Liver (tissue), 9 donors: ENCODE measurements around the gene SEC31B. TPM values are rescaled to one million over a fixed set of nuclear protein-coding genes. Genes with fewer than 3 reads are reported as not detected.

Experiments
- DNase-seq: peaks from one replicate; pipeline ENCODE4 v3.0.0-alpha.2; 2017; ENCODE audit warnings: low spot score
- H3K27ac ChIP-seq, 2 donors: one replicate each; pipeline ENCODE4 v1.7.0; 2013; ENCODE audit warnings: inconsistent platforms in 2 of 2, low read length in 2 of 2, control low read depth in 1 of 2, low read depth in 1 of 2, mild to moderate bottlenecking in 1 of 2
- H3K27me3 ChIP-seq, 4 donors: one replicate each; pipeline versions ENCODE4 v1.6.1 to v1.7.0; 2013; ENCODE audit warnings: low read length in 3 of 4, inconsistent platforms in 1 of 4, mild to moderate bottlenecking in 1 of 4, moderate library complexity in 1 of 4; ENCODE audit not compliant: control insufficient read depth in 4 of 4, insufficient read depth in 4 of 4
- H3K36me3 ChIP-seq, 4 donors: one replicate each; pipeline versions ENCODE4 v1.6.1 to v1.7.0; 2013; ENCODE audit warnings: low read length in 3 of 4, mild to moderate bottlenecking in 3 of 4, low read depth in 1 of 4, moderate library complexity in 1 of 4; ENCODE audit not compliant: control insufficient read depth in 4 of 4, insufficient read depth in 3 of 4
- H3K4me1 ChIP-seq, 4 donors: one replicate each; pipeline versions ENCODE4 v1.6.1 to v1.7.0; 2013; ENCODE audit warnings: low read length in 3 of 4, mild to moderate bottlenecking in 3 of 4, moderate library complexity in 1 of 4; ENCODE audit not compliant: control insufficient read depth in 4 of 4, insufficient read depth in 4 of 4
- H3K4me3 ChIP-seq, 3 donors: one replicate each; pipeline versions ENCODE4 v1.6.1 to v1.7.0; 2013; ENCODE audit warnings: low read length in 3 of 3, control low read depth in 1 of 3, low read depth in 1 of 3, mild to moderate bottlenecking in 1 of 3
- H3K9ac ChIP-seq, 2 donors: one replicate each; pipeline ENCODE4 v1.7.0; 2013; ENCODE audit warnings: low read length in 2 of 2, mild to moderate bottlenecking in 2 of 2, moderate library complexity in 2 of 2, control low read depth in 1 of 2, low read depth in 1 of 2
- H3K9me3 ChIP-seq, 4 donors: one replicate each; pipeline versions ENCODE4 v1.6.1 to v1.7.0; 2013; ENCODE audit warnings: low read length in 3 of 4; ENCODE audit not compliant: control insufficient read depth in 4 of 4
- ATF3 ChIP-seq: IDR thresholded peaks from 2 replicates; pipeline ENCODE4 v1.6.1; 2016; ENCODE audit warnings: antibody characterized with exemption
- CTCF ChIP-seq: fragments of 150-350 bp; IDR thresholded peaks from 2 replicates; pipeline ENCODE4 v1.5.1; 2017; ENCODE audit warnings: improper control_type of control experiment, low read depth, low read length; ENCODE audit not compliant: missing input control
- EGR1 ChIP-seq, 2 donors: IDR thresholded peaks; 2 replicates each; pipeline ENCODE4 v1.6.1; 2016 to 2018; ENCODE audit warnings: antibody characterized with exemption in 2 of 2, low read depth in 2 of 2
- FOXA1 ChIP-seq: IDR thresholded peaks from 2 replicates; pipeline ENCODE4 v1.6.1; 2016; ENCODE audit warnings: antibody characterized with exemption
- FOXA2 ChIP-seq: IDR thresholded peaks from 2 replicates; pipeline ENCODE4 v1.6.1; 2016; ENCODE audit warnings: antibody characterized with exemption
- GABPA ChIP-seq, 2 donors: IDR thresholded peaks in 1 of 2; conservative IDR thresholded peaks in 1 of 2; 2 replicates each; pipeline ENCODE4 v1.6.1; 2016; ENCODE audit warnings: antibody characterized with exemption in 2 of 2, mild to moderate bottlenecking in 1 of 2, moderate library complexity in 1 of 2
- HNF4A ChIP-seq, 2 donors: conservative IDR thresholded peaks; 2 replicates each; pipeline ENCODE4 v1.6.1; 2016; ENCODE audit warnings: antibody characterized with exemption in 2 of 2, mild to moderate bottlenecking in 2 of 2
- HNF4G ChIP-seq: IDR thresholded peaks from 2 replicates; pipeline ENCODE4 v1.6.1; 2016; ENCODE audit warnings: antibody characterized with exemption
- JUND ChIP-seq, 2 donors: IDR thresholded peaks; 2 replicates each; pipeline ENCODE4 v1.6.1; 2016; ENCODE audit warnings: antibody characterized with exemption in 2 of 2
- MAX ChIP-seq: IDR thresholded peaks from 2 replicates; pipeline ENCODE4 v1.6.1; 2016; ENCODE audit warnings: antibody characterized with exemption
- NR2F2 ChIP-seq: IDR thresholded peaks from 2 replicates; pipeline ENCODE4 v1.6.1; 2016; ENCODE audit warnings: antibody characterized with exemption
- RAD21 ChIP-seq, 2 donors: IDR thresholded peaks; 2 replicates each; pipeline ENCODE4 v1.6.1; 2016; ENCODE audit warnings: antibody characterized with exemption in 2 of 2, mild to moderate bottlenecking in 2 of 2
- REST ChIP-seq: IDR thresholded peaks from 2 replicates; pipeline ENCODE4 v1.6.1; 2016; ENCODE audit warnings: antibody characterized with exemption, mild to moderate bottlenecking
- RXRA ChIP-seq, 2 donors: IDR thresholded peaks; 2 replicates each; pipeline ENCODE4 v1.6.1; 2017 to 2018; ENCODE audit warnings: antibody characterized with exemption in 2 of 2, mild to moderate bottlenecking in 1 of 2
- SP1 ChIP-seq: IDR thresholded peaks from 2 replicates; pipeline ENCODE4 v1.6.1; 2018; ENCODE audit warnings: antibody characterized with exemption, mild to moderate bottlenecking
- TAF1 ChIP-seq: conservative IDR thresholded peaks from 2 replicates; pipeline ENCODE4 v1.6.1; 2016; ENCODE audit warnings: antibody characterized with exemption, mild to moderate bottlenecking
- YY1 ChIP-seq: IDR thresholded peaks from 2 replicates; pipeline ENCODE4 v1.6.1; 2016; ENCODE audit warnings: antibody characterized with exemption, mild to moderate bottlenecking
- ZBTB33 ChIP-seq: IDR thresholded peaks from 2 replicates; pipeline ENCODE4 v1.6.1; 2016; ENCODE audit warnings: antibody characterized with exemption
- WGBS: extraction: QIAGEN DNeasy Blood & Tissue Kit; methylation state at CpG from one replicate; pipeline ENCODE4 v1.1.7; 2013; 5-methylcytosine and 5-hydroxymethylcytosine counted together
- polyA plus RNA-seq, 2 donors: library from polyadenylated mRNA; stranded (reverse) in 1 of 2; unstranded in 1 of 2; fragments of 200-250 nt in 1 of 2; fragments of >200 nt in 1 of 2; fragmentation: Nextera tagmentation in 1 of 2; extraction: Ambion mirVana in 1 of 2; gene quantifications; one replicate each; pipeline versions ENCODE4 v1.2.1 to v1.2.3, GENCODE V29; 2013 to 2015
- total RNA-seq, 2 donors: library from RNA; depleted of rRNA; stranded (reverse); fragments of >200 nt; gene quantifications; one replicate each; pipeline ENCODE4 v1.2.3, GENCODE V29; 2014
- donor health status: healthy.
- donor health status: healthy.
- donor health status: healthy.
- donor health status: healthy.
- donor health status: healthy.

SEC31B gene
- total and polyA plus RNA-seq, 4 donors: 1.3 to 6.6 (median 3.8) TPM

GRCh38 chr10:100524638-100525037 is 5.0 kb upstream of the SEC31B start:
- Histone ChIP-seq H3K9me3 (no peaks in the 10 kb centered on the region), H3K9ac (no peak overlapping the region), H3K27me3 (no peaks in the 10 kb centered on the region), H3K36me3 (peaks cover 0 to 31% (median 28%) of the 10 kb centered on the region in 4 donors), H3K4me3 (no peak overlapping the region), H3K27ac (no peak overlapping the region), H3K4me1 (peaks cover 1 to 15% (median 10%) of the 10 kb centered on the region in 4 donors)
- TF ChIP-seq RAD21 (IDR thresholded peaks at IDR 0.05) (no peak), FOXA1 (no peak), EGR1 (IDR thresholded peaks at IDR 0.05; ENCODE audit: low read depth in 2 of 2) (no peak), HNF4A (conservative IDR thresholded peaks at IDR 0.05) (no peak), FOXA2 (no peak), TAF1 (no peak), CTCF (no peak), REST (no peak), MAX (no peak), JUND (IDR thresholded peaks at IDR 0.05) (no peak), ATF3 (no peak), GABPA (IDR thresholded peaks at IDR 0.05 in 1 of 2, conservative IDR thresholded peaks at IDR 0.05 in 1 of 2) (no peak), NR2F2 (no peak), ZBTB33 (no peak), SP1 (no peak), HNF4G (no peak), YY1 (no peak), RXRA (IDR thresholded peaks at IDR 0.05) (no peak)
- WGBS: 80% methylated on average over 2 of the region's 2 CpGs
- DNase-seq: no peak
